H9 (cell line): Measurements from ENCODE around the gene PCCA. TPM values are rescaled to one million over a fixed set of nuclear protein-coding genes. Genes with fewer than 3 reads are reported as not detected.

ENCODE experiments used
- DNase-seq: peaks from one replicate; pipeline ENCODE4 v3.0.0-alpha.2; 2017
- H2AFZ ChIP-seq: one replicate; pipeline ENCODE4 v1.6.1; 2013; ENCODE audit warnings: mild to moderate bottlenecking, low read length, control low read depth, moderate library complexity
- H2AK5ac ChIP-seq: 2 replicates; pipeline ENCODE4 v1.6.1; 2013; ENCODE audit warnings: low read length, control low read depth, mixed read lengths; ENCODE audit not compliant: insufficient read length
- H2BK120ac ChIP-seq: one replicate; pipeline ENCODE4 v1.6.1; 2013; ENCODE audit warnings: low read depth, mild to moderate bottlenecking, low read length, control low read depth, inconsistent platforms; ENCODE audit not compliant: poor library complexity, severe bottlenecking
- H2BK12ac ChIP-seq: 2 replicates; pipeline ENCODE4 v1.6.1; 2013; ENCODE audit warnings: low read length, control low read depth, mixed read lengths, low read depth; ENCODE audit not compliant: insufficient read length
- H2BK15ac ChIP-seq: 2 replicates; pipeline ENCODE4 v1.6.1; 2013; ENCODE audit warnings: low read depth, low read length, control low read depth
- H2BK20ac ChIP-seq: one replicate; pipeline ENCODE4 v1.6.1; 2013; ENCODE audit warnings: low read depth, mild to moderate bottlenecking, low read length, control low read depth, inconsistent platforms; ENCODE audit not compliant: poor library complexity, severe bottlenecking
- H2BK5ac ChIP-seq: 2 replicates; pipeline ENCODE4 v1.6.1; 2013; ENCODE audit warnings: low read length, control low read depth, mixed read lengths; ENCODE audit not compliant: insufficient read length
- H3K14ac ChIP-seq: 2 replicates; pipeline ENCODE4 v1.6.1; 2013; ENCODE audit warnings: low read length, control low read depth; ENCODE audit not compliant: insufficient read depth
- H3K18ac ChIP-seq: 2 replicates; pipeline ENCODE4 v1.6.1; 2013; ENCODE audit warnings: low read depth, mild to moderate bottlenecking, mixed read lengths, low read length, control low read depth; ENCODE audit not compliant: insufficient read length
- H3K23ac ChIP-seq: 2 replicates; pipeline ENCODE4 v1.6.1; 2013; ENCODE audit warnings: low read length, control low read depth, mixed read lengths, low read depth; ENCODE audit not compliant: insufficient read length
- H3K23me2 ChIP-seq: 2 replicates; pipeline ENCODE4 v1.6.1; 2013; ENCODE audit warnings: low read depth, mild to moderate bottlenecking, mixed read lengths, low read length, control low read depth; ENCODE audit not compliant: insufficient read length, poor library complexity, severe bottlenecking
- H3K27ac ChIP-seq: 2 replicates; pipeline ENCODE4 v1.5.1; 2013; ENCODE audit warnings: low read length, control low read depth, mixed read lengths, low read depth; ENCODE audit not compliant: insufficient read length
- H3K27me3 ChIP-seq: 2 replicates; pipeline ENCODE4 v1.6.1; 2013; ENCODE audit warnings: low read length, control low read depth, inconsistent platforms; ENCODE audit not compliant: insufficient read depth
- H3K4ac ChIP-seq: 2 replicates; pipeline ENCODE4 v1.6.1; 2013; ENCODE audit warnings: low read depth, mild to moderate bottlenecking, control low read depth, inconsistent platforms, low read length, moderate library complexity
- H3K4me1 ChIP-seq: 2 replicates; pipeline ENCODE4 v1.6.1; 2013; ENCODE audit warnings: low read length, control low read depth, inconsistent platforms; ENCODE audit not compliant: insufficient read depth
- H3K4me2 ChIP-seq: 2 replicates; pipeline ENCODE4 v1.6.1; 2013; ENCODE audit warnings: low read length, control low read depth, mixed read lengths; ENCODE audit not compliant: insufficient read length, insufficient read depth
- H3K56ac ChIP-seq: 2 replicates; pipeline ENCODE4 v1.6.1; 2013; ENCODE audit warnings: low read depth, mild to moderate bottlenecking, mixed read lengths, low read length, control low read depth; ENCODE audit not compliant: insufficient read length
- H3K79me1 ChIP-seq: 2 replicates; pipeline ENCODE4 v1.6.1; 2013; ENCODE audit warnings: low read depth, mild to moderate bottlenecking, moderate library complexity, low read length, control low read depth, inconsistent platforms; ENCODE audit not compliant: insufficient read depth, poor library complexity, severe bottlenecking
- H3K79me2 ChIP-seq: 2 replicates; pipeline ENCODE4 v1.6.1; 2013; ENCODE audit warnings: low read length, control low read depth, inconsistent platforms; ENCODE audit not compliant: insufficient read depth
- H3K9ac ChIP-seq: 2 replicates; pipeline ENCODE4 v1.6.1; 2013; ENCODE audit warnings: low read length, control low read depth, mixed read lengths; ENCODE audit not compliant: insufficient read length; ENCODE audit errors: extremely low read depth
- H3K9me3 ChIP-seq: one replicate; pipeline ENCODE4 v1.6.1; 2013; ENCODE audit warnings: low read depth, low read length, inconsistent platforms; ENCODE audit not compliant: control insufficient read depth
- H3T11ph ChIP-seq: one replicate; pipeline ENCODE4 v1.6.1; 2013; ENCODE audit warnings: mild to moderate bottlenecking, low read length, control low read depth, inconsistent platforms
- H4K20me1 ChIP-seq: one replicate; pipeline ENCODE4 v1.6.1; 2013; ENCODE audit not compliant: control insufficient read depth, insufficient read length, insufficient read depth
- H4K5ac ChIP-seq: 2 replicates; pipeline ENCODE4 v1.6.1; 2013; ENCODE audit warnings: low read depth, mild to moderate bottlenecking, mixed read lengths, low read length, control low read depth; ENCODE audit not compliant: insufficient read length
- H4K8ac ChIP-seq: replicated peaks from 2 replicates; pipeline ENCODE4 v1.6.1; 2013; ENCODE audit warnings: low read length, control low read depth, mixed read lengths, low read depth; ENCODE audit not compliant: insufficient read length
- H4K91ac ChIP-seq: 2 replicates; pipeline ENCODE4 v1.6.1; 2013; ENCODE audit warnings: low read depth, mild to moderate bottlenecking, moderate library complexity, mixed read lengths, low read length, control low read depth; ENCODE audit not compliant: insufficient read length
- H3K27ac Mint-ChIP-seq, 3 experiments: 2 replicates in 2 of 3; 3 replicates in 1 of 3; pipeline ENCODE4 v1.8.0; 2020 to 2021; ENCODE audit warnings: mixed read lengths in 3 of 3, mild to moderate bottlenecking in 1 of 3, moderate library complexity in 1 of 3
- H3K27me3 Mint-ChIP-seq: 2 replicates; pipeline ENCODE4 v1.8.0; 2021; ENCODE audit warnings: low read depth, mild to moderate bottlenecking, moderate library complexity, mixed read lengths
- H3K36me3 Mint-ChIP-seq, 3 experiments: 2 replicates in 2 of 3; 3 replicates in 1 of 3; pipeline ENCODE4 v1.8.0; 2020 to 2021; ENCODE audit warnings: low read depth in 3 of 3, mixed read lengths in 3 of 3; ENCODE audit not compliant: insufficient read depth in 1 of 3
- H3K4me1 Mint-ChIP-seq, 2 experiments: 2 replicates each; pipeline ENCODE4 v1.8.0; 2020; ENCODE audit warnings: mixed read lengths in 2 of 2
- H3K4me3 Mint-ChIP-seq, 2 experiments: 2 replicates in 1 of 2; 3 replicates in 1 of 2; pipeline ENCODE4 v1.8.0; 2020 to 2021; ENCODE audit warnings: mild to moderate bottlenecking in 2 of 2, mixed read lengths in 2 of 2, moderate library complexity in 1 of 2
- H3K9me3 Mint-ChIP-seq, 2 experiments: 2 replicates in 1 of 2; 3 replicates in 1 of 2; pipeline ENCODE4 v1.8.0; 2020; ENCODE audit warnings: mild to moderate bottlenecking in 2 of 2, mixed read lengths in 2 of 2, moderate library complexity in 1 of 2
- CTCF ChIP-seq: fragments of 200-600 bp; sonication (generic); conservative IDR thresholded peaks from 3 replicates; pipeline ENCODE4 v1.8.0; 2021; ENCODE audit warnings: antibody characterized with exemption, mild to moderate bottlenecking
- WGBS: extraction: QIAGEN DNeasy Blood & Tissue Kit; methylation state at CpG from one replicate; pipeline ENCODE4 v1.1.7; 2013; ENCODE audit warnings: missing lambda C conversion rate, low lambda C conversion rate, mixed read lengths; ENCODE audit not compliant: insufficient read length; ENCODE audit errors: extremely low coverage; 5-methylcytosine and 5-hydroxymethylcytosine counted together
- total RNA-seq: library from RNA; stranded (reverse); gene quantifications from 2 replicates; pipeline ENCODE4 v1.2.1, GENCODE V29; 2021

Gene PCCA
- total RNA-seq, 1 experiment from 2014 or later, result 56.5 TPM

- Mint-ChIP-seq H3K27me3 (no peaks in the 10 kb centered on the region; the same call in 1 of the 2 replicates), H3K4me1 (peaks cover 39 to 41% of the 10 kb centered on the region in 2 experiments), H3K4me3 (peak overlapping the region in 1 of 2 experiments; percentile 54; a peak in 1 of 5 replicates), H3K9me3 (peaks cover 8 to 9% of the 10 kb centered on the region in 2 experiments; a peak in 3 of 5 replicates), H3K36me3 (peaks cover 5 to 25% (median 17%) of the 10 kb centered on the region in 3 experiments), H3K27ac (peak overlapping the region; percentile 41 to 95 (median 82); a peak in 6 of 7 replicates)
- Histone ChIP-seq H3K4ac (no peak overlapping the region), H4K5ac (no peak overlapping the region), H3K79me1 (no peaks in the 10 kb centered on the region), H3K4me1 (peaks cover 4% of the 10 kb centered on the region; the same call in 1 of the 2 replicates), H3K9me3 (no peaks in the 10 kb centered on the region), H2AK5ac (no peak overlapping the region), H3K27ac (peak overlapping the region; percentile 19), H2AFZ (no peak overlapping the region), H3K23ac (no peak overlapping the region), H3K23me2 (no peaks in the 10 kb centered on the region), H2BK120ac (no peak overlapping the region), H3K9ac (no peak overlapping the region), H3K4me2 (no peak overlapping the region), H3K14ac (no peak overlapping the region), H3K79me2 (no peaks in the 10 kb centered on the region), H4K20me1 (no peaks in the 10 kb centered on the region), H3K18ac (no peak overlapping the region), H4K8ac (no peak overlapping the region), H2BK5ac (no peak overlapping the region), H2BK15ac (no peak overlapping the region), H2BK12ac (no peak overlapping the region), H2BK20ac (no peak overlapping the region), H3K27me3 (no peaks in the 10 kb centered on the region), H4K91ac (no peak overlapping the region), H3T11ph (no peak overlapping the region), H3K56ac (no peak overlapping the region)
- TF ChIP-seq CTCF, result no peak
- no CpG with 5 or more reads among the region's 4 CpGs for WGBS
- peak; percentile 89 for DNase-seq
Observed at GRCh38 chr13:100490692-100491091, 401.8 kb downstream of the PCCA start.
